Measurements from ENCODE around the gene RNF169. TPM values are rescaled to one million over a fixed set of nuclear protein-coding genes. Genes with fewer than 3 reads are reported as not detected.
A peak's percentile ranks its signal among the peaks of the same experiment; 100 is the strongest.

Gene RNF169
- total RNA-seq, 1 donor from 2014 or later: 21.2 TPM

DNA sequence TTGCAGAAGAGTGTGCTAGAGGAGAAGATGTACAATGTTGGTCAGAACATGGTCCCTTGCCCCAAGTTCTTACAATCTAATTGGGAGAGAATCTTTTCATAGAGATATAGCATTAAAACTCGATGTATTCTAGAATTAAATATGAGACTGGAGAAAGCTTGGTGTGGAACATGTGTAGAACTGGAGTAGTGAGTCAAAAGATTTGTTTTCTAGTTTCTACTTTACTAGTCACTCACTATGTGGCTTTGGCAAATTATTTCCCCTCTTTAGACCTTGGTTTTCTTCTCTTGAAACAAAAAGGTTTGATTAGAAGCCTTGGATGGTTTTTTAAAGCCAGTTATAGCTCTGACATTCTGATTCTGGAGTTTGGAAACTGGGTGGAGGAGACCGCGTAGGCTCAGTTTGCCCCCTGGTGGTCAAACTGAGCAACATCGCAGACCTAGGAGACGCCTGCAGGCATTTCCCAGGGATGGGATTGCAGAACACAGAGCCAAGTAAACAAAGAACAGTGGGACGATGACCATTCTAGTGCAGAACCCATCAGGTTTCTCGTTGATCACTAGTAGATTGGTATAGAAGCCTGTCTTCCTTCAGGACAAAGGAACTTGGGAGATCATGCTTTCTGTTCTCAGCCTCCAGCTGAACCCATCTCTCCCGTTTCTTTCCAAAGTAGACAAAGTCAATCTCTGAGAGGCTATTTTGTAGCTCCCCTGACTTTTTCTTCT is 8.9 kb upstream of the RNF169 start:
- no peak for DNase-seq
- Histone ChIP-seq H3K27me3 (ENCODE audit: low read depth) (peaks cover 4% of the 10 kb centered on the region), H3K4me3 (no peak overlapping the region), H3K4me1 (no peaks in the 10 kb centered on the region), H3K27ac (no peak overlapping the region), H3K36me3 (no peaks in the 10 kb centered on the region), H3K9me3 (no peaks in the 10 kb centered on the region)
- peak; percentile 92 to 93 for ATAC-seq
- TF ChIP-seq, protein P1, sequence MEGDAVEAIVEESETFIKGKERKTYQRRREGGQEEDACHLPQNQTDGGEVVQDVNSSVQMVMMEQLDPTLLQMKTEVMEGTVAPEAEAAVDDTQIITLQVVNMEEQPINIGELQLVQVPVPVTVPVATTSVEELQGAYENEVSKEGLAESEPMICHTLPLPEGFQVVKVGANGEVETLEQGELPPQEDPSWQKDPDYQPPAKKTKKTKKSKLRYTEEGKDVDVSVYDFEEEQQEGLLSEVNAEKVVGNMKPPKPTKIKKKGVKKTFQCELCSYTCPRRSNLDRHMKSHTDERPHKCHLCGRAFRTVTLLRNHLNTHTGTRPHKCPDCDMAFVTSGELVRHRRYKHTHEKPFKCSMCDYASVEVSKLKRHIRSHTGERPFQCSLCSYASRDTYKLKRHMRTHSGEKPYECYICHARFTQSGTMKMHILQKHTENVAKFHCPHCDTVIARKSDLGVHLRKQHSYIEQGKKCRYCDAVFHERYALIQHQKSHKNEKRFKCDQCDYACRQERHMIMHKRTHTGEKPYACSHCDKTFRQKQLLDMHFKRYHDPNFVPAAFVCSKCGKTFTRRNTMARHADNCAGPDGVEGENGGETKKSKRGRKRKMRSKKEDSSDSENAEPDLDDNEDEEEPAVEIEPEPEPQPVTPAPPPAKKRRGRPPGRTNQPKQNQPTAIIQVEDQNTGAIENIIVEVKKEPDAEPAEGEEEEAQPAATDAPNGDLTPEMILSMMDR (IDR thresholded peaks at IDR 0.05): peak; percentile 85
- intact Hi-C loops (cut with DNase I): no loop called here

DNA sequence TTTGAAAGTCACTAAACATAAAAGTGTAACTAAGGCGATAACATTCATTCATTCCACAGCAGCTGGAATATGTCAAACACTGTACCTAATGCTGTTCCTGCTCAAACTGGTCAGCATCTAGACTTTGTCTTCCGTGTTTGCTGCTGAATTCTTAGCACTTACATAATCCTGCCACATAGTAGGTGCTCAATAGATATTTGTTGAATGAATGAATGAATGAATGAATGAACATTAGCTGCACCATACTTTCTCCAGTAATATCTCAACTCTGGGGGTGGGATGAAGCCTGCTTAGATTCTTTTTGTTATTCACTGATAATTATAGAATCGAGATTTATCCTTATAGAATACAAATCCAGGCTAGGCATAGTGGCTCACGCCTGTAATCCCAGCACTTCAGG is 6.6 kb upstream of the RNF169 start:
- no peaks in the 10 kb centered on the region for H3K9me3 ChIP-seq
- intact Hi-C loops (cut with DNase I): no loop called here
- no peaks in the 10 kb centered on the region for H3K36me3 ChIP-seq
- H3K27ac ChIP-seq: no peak overlapping the region
- no peaks in the 10 kb centered on the region for H3K4me1 ChIP-seq
- DNase-seq (no peak), ATAC-seq (no peak)
- no peak overlapping the region for H3K4me3 ChIP-seq
- TF ChIP-seq, protein P1 (IDR thresholded peaks at IDR 0.05): no peak
- no peaks in the 10 kb centered on the region for H3K27me3 ChIP-seq (ENCODE audit: low read depth)

DNA sequence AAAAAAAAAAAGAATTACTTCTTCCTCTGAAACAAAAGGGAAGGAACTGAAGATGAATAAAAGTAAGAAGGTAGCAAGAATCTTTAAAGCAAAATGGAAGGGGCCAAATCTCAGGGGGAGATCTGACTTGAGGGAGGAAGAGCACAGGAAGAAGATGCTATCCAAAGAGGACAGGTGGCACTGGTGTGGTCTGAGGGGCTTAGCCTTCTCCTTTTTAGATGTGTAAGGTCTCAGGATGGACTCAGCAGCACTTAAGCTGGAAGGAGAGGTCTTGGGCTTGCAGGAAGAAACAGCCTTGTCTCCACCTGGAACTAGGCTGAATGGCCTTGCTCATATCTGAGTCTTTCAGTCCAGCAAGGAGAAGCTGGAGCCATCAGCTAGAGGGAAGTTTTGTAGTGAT is 5.0 kb upstream of the RNF169 start:
- intact Hi-C loops (cut with DNase I): no loop called here
- no peak for DNase-seq
- Histone ChIP-seq H3K27me3 (ENCODE audit: low read depth) (no peaks in the 10 kb centered on the region), H3K9me3 (no peaks in the 10 kb centered on the region), H3K4me1 (peaks cover 9% of the 10 kb centered on the region), H3K4me3 (no peak overlapping the region), H3K36me3 (no peaks in the 10 kb centered on the region), H3K27ac (no peak overlapping the region)
- ATAC-seq: no peak
- TF ChIP-seq, protein P1 (IDR thresholded peaks at IDR 0.05): no peak

DNA sequence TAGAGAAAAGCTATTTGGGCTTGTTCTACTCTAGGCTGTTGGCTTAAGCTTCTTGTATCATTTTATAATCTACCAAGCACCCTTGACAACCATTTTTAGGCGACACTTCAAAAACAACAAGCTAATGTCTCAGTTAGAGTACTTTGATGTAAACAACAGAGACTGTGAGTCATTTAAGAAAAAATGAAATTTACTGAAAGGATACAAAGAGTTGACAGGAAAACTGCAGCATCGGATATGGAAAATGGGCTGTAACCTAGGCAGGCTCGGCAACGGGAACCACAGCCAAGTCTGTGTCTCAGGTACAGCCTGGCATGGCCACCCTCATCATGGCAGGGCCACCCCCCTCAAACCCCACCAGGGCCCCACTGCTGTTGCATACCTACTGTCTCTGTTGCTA is 4.4 kb upstream of the RNF169 start:
- Histone ChIP-seq H3K27me3 (ENCODE audit: low read depth) (no peaks in the 10 kb centered on the region), H3K36me3 (no peaks in the 10 kb centered on the region), H3K9me3 (no peaks in the 10 kb centered on the region), H3K4me3 (no peak overlapping the region), H3K27ac (no peak overlapping the region), H3K4me1 (peaks cover 9% of the 10 kb centered on the region)
- intact Hi-C loops (cut with DNase I): no loop called here
- TF ChIP-seq, protein P1 (IDR thresholded peaks at IDR 0.05): no peak
- ATAC-seq (no peak), DNase-seq (no peak)

DNA sequence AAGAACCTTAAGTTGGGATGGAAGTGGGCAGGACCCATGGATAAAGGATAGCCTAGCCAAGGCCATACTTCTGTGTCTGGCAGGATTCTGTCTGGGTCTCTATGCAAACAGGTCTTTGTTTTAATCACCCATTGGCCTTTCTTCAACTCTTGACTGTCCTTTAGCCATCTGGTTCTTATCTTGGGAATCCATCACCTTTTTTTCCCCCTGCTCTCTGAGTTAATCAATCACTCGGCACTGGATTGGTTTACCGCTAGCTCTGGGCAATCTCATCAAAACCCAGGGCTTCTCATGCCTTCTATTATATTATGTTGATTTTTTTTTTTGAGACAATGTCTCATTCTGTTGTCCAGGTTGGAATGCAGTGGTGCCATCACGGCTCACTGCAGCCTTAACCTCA is 1.8 kb upstream of the RNF169 start:
- H3K27ac ChIP-seq: no peak overlapping the region
- intact Hi-C loops (cut with DNase I): no loop called here
- no peaks in the 10 kb centered on the region for H3K36me3 ChIP-seq
- no peaks in the 10 kb centered on the region for H3K9me3 ChIP-seq
- H3K4me1 ChIP-seq: peaks cover 26% of the 10 kb centered on the region
- H3K4me3 ChIP-seq: no peak overlapping the region
- TF ChIP-seq, protein P1 (IDR thresholded peaks at IDR 0.05): no peak
- DNase-seq (no peak), ATAC-seq (no peak)
- H3K27me3 ChIP-seq (ENCODE audit: low read depth): no peaks in the 10 kb centered on the region
